Activated T-cell treated with anti-CD3 and anti-CD28 coated beads, Interleukin-2, amount 50 U/mL, for 24 hours (primary cell): ENCODE data around the gene GMNN.

ENCODE experiments used
- DNase-seq: peaks from one replicate; pipeline ENCODE4 v3.0.0-alpha.2; 2020
- H3K27ac Mint-ChIP-seq: 2 replicates; pipeline ENCODE4 v1.8.0; 2020; ENCODE audit warnings: mild to moderate bottlenecking, mixed read lengths
- H3K27me3 Mint-ChIP-seq: 2 replicates; pipeline ENCODE4 v1.8.0; 2020; ENCODE audit warnings: mixed read lengths
- H3K36me3 Mint-ChIP-seq: 2 replicates; pipeline ENCODE4 v1.8.0; 2020; ENCODE audit warnings: low read depth, mixed read lengths
- H3K4me1 Mint-ChIP-seq: 2 replicates; pipeline ENCODE4 v1.8.0; 2020; ENCODE audit warnings: low read depth, mixed read lengths
- H3K4me3 Mint-ChIP-seq: 2 replicates; pipeline ENCODE4 v1.8.0; 2020; ENCODE audit warnings: mild to moderate bottlenecking, moderate library complexity, mixed read lengths
- H3K9me3 Mint-ChIP-seq: 2 replicates; pipeline ENCODE4 v1.8.0; 2020; ENCODE audit warnings: mixed read lengths

Gene GMNN

DNA sequence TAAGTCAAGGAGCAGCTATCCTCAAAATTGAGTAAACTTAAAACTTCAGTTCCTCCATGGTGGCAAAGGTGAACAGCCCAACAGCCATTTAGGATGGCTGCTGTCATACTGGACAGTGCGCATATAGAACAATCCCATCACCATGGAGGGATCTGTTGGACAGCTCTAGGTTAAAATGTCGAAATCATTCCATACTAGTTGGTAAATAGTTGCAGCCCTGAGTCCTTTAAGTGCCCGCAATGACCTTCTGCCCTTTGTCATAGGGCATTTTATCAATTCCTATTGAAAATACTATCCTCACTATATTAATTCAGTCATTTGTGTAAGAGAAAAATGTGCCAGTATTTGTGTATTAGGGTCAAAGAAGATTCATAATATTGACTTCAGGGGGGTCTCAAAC, 32.8 kb downstream of the GMNN start:
- peak overlapping the region; percentile 52 for H3K27ac Mint-ChIP-seq
- no peak overlapping the region for H3K4me3 Mint-ChIP-seq
- H3K9me3 Mint-ChIP-seq = no peaks in the 10 kb centered on the region
- H3K4me1 Mint-ChIP-seq = peaks cover 3% of the 10 kb centered on the region
- H3K36me3 Mint-ChIP-seq = peaks cover 66% of the 10 kb centered on the region
- DNase-seq = no peak
- H3K27me3 Mint-ChIP-seq = no peaks in the 10 kb centered on the region

DNA sequence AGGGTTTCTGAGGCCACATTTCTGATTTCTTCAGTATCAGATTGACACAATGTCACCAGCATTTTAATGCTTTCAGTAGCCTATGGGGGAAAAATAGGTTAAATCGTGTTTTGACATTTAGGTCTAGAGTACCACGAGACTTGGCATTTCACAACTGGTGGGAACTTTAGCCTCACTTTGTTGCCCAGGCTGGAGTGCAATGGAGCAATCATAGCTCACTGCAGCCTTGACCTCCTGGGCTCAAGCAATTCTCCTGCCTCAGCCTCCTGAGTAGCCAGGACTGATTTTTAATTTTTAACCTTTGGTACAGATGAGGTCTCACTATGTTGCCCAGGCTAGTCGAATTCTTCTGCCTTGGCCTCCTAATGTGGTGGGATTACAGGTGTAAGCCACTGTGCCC, 35.0 kb downstream of the GMNN start:
- Mint-ChIP-seq H3K36me3 (peaks cover 53% of the 10 kb centered on the region), H3K4me3 (no peak overlapping the region), H3K27ac (peak overlapping the region; percentile 42), H3K9me3 (no peaks in the 10 kb centered on the region), H3K4me1 (no peaks in the 10 kb centered on the region), H3K27me3 (no peaks in the 10 kb centered on the region)
- no peak for DNase-seq

DNA sequence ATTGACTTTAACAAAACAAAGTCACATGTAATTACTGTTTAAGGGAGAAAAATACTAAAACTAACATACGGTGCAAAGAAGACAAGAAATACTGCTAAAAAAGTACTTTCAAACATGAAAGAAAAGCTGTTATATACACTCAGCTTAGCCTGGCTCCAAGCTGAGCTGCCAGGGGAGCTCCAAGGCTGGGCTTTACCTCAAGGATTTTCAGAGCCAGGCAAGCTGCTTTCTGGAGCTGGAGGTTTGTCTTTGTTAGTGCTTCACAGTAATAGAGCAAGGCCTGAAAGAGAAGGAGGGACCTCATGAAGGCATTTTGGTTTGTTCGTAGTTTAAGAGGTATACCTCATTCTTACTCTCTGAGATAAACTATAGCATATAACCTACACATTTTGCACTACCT, 43.6 kb downstream of the GMNN start:
- Mint-ChIP-seq H3K9me3 (no peaks in the 10 kb centered on the region), H3K4me3 (no peak overlapping the region), H3K27ac (peak overlapping the region; percentile 59), H3K36me3 (peaks cover 39% of the 10 kb centered on the region), H3K4me1 (peaks cover 6% of the 10 kb centered on the region), H3K27me3 (no peaks in the 10 kb centered on the region)
- DNase-seq = no peak

DNA sequence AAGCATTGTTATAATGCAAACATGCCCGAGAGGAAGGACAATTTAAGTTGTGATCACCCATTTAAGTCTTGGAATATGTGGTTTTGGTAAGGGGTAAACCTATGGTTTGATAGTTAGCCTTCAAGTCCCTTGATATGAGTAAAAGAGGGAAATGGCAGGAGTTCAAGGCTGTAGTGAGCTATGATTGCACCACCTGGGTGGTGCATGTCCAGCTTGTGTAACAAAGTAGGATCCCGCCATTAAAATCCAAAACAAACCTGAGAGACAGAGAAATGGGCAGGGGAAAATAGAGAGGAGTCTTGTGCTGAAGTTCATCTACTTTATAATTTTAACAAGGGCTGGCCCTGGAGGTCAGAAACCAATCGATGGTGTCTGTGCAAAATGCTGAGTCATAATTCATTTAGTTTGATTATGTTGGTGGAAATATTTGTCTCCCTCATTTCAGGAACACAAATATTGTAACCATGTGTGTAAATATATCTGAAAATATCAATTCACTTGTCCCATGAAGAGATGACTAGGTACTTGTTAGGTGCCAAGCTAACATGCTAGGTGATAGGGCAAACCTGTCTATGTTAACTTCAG, 47.2 kb downstream of the GMNN start:
- peak overlapping the region; percentile 90 for H3K27ac Mint-ChIP-seq
- peaks cover 14% of the 10 kb centered on the region for H3K4me1 Mint-ChIP-seq
- H3K9me3 Mint-ChIP-seq = no peaks in the 10 kb centered on the region
- H3K36me3 Mint-ChIP-seq = peaks cover 68% of the 10 kb centered on the region
- DNase-seq = no peak
- H3K4me3 Mint-ChIP-seq = no peak overlapping the region
- H3K27me3 Mint-ChIP-seq = no peaks in the 10 kb centered on the region

DNA sequence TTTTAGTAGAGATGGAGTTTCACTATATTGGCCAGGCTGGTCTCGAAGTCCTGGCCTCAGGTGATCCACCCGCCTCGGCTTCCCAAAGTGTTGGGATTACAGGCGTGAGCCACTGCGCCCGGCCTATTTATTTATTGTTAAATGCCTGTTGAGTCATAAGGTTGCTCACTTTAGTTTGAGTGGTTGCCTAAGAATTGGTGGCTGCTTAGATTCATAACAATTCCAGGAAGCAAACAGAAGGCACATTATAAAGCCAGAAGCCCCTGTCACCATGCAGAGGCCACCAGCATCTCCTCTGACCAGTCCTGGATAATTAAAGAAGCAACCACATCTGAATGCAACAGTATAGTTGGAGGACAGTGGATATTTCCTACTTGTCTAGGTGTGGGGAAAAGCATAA, 48.0 kb downstream of the GMNN start:
- no peaks in the 10 kb centered on the region for H3K9me3 Mint-ChIP-seq
- peaks cover 72% of the 10 kb centered on the region for H3K36me3 Mint-ChIP-seq
- H3K4me3 Mint-ChIP-seq = no peak overlapping the region
- H3K27ac Mint-ChIP-seq = peak overlapping the region; percentile 76
- no peaks in the 10 kb centered on the region for H3K27me3 Mint-ChIP-seq
- no peak for DNase-seq
- peaks cover 15% of the 10 kb centered on the region for H3K4me1 Mint-ChIP-seq

DNA sequence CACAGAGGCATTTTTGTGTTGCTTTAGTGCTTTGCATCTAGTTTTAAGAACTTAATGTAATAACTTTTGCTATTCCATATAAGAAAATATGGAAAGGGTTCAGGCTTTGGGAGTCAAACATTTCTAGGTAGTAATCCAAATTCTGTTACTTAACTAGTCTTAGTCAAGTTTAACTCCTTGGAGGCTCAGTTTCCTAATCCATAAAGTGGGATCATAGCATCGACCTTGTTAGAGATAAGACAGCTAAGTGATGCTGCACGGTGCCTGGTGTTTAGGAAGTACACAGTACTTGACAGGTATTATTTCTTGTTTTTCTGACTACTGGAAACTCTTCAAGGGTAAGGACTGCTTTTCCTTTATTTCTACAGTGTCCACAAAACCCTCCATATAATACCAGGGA, 48.4 kb downstream of the GMNN start:
- H3K4me3 Mint-ChIP-seq = no peak overlapping the region
- H3K27me3 Mint-ChIP-seq = no peaks in the 10 kb centered on the region
- no peaks in the 10 kb centered on the region for H3K9me3 Mint-ChIP-seq
- peaks cover 19% of the 10 kb centered on the region for H3K4me1 Mint-ChIP-seq
- no peak for DNase-seq
- peak overlapping the region; percentile 76 for H3K27ac Mint-ChIP-seq
- H3K36me3 Mint-ChIP-seq = peaks cover 72% of the 10 kb centered on the region

DNA sequence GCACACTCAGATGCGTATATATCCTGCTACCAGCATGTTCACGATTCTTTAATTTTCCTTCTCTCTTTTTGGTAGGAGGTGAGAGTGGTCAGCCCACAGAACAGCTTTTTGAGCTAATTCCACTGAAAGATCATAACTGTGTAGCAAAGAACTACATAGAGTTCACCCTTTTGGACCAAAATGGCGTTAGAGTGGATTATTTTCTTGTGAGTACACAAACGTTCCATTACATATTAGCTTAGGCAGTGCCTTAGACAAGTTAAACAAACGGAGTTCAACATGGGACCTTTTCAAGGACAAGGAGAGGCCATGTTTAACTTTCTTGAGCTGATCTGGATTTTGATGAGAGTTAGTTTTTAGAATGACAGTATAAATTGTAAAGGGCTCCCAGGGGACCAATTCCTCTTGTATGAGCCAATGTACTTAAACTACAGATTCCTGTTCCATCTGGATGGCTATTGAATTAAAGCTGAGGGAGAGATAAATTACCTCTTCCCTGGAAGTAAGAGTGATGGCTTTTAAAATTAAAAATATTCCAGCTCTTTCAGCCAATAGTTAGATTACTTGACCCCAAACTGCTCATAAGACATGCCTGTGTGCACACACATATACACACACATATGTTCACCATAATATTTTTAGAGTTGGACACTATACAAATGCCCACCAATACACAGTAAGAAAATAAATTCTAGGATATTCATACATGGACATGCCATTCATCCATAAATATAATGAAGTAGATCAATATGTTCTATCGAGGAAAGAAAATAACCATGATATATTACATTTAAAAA, 49.6 kb downstream of the GMNN start:
- DNase-seq = no peak
- H3K36me3 Mint-ChIP-seq = peaks cover 69% of the 10 kb centered on the region
- H3K9me3 Mint-ChIP-seq = no peaks in the 10 kb centered on the region
- H3K27ac Mint-ChIP-seq = peak overlapping the region; percentile 79
- peaks cover 19% of the 10 kb centered on the region for H3K4me1 Mint-ChIP-seq
- no peak overlapping the region for H3K4me3 Mint-ChIP-seq
- no peaks in the 10 kb centered on the region for H3K27me3 Mint-ChIP-seq

DNA sequence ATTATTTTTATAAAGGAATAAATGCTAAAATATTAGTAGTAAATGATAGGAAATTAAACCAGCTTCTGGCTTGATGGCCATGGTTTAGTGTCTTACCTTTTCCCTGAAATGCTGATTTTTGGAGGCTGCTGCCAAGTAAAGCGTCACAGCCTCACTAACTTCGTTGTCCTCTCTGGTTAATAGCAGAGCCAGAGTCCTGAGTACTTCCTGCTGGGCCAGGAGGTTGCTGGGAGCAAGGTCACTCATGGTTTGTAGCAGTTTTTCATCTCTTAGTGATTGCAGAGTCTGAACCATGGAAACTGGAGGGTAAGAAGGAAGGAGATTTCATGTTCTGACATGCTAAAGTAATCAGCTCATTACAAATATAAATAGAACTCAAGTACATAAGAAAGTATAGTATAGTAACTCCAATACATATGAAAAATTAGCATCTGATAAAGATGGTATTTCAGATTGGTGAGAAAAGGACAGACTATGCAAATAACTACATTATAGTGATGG, 50.4 kb downstream of the GMNN start:
- Mint-ChIP-seq H3K9me3 (no peaks in the 10 kb centered on the region), H3K27me3 (no peaks in the 10 kb centered on the region), H3K36me3 (peaks cover 76% of the 10 kb centered on the region), H3K4me3 (no peak overlapping the region), H3K4me1 (peaks cover 19% of the 10 kb centered on the region), H3K27ac (peak overlapping the region; percentile 72)
- DNase-seq = no peak

DNA sequence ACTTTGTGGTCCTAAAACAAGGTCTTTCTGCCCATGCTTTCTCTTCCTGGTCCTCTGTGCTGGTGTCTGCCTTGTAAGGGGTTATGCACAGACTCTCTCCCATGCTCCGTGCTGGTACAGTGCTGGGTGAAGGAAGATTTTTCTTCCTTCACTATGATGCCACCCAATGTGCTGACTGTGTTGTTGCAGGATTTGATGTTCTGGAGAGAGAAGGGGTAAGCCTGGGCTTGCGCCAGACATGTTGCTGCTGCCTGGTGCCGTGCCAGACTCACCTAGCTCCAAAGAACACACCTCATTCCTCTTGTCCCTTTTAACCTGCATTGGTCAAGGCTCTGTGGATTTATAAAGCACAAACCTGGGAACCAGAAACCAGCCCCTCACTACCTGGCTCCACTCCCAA, 52.4 kb downstream of the GMNN start:
- no peaks in the 10 kb centered on the region for H3K9me3 Mint-ChIP-seq
- no peaks in the 10 kb centered on the region for H3K27me3 Mint-ChIP-seq
- H3K4me3 Mint-ChIP-seq = no peak overlapping the region
- peak overlapping the region; percentile 77 for H3K27ac Mint-ChIP-seq
- peaks cover 28% of the 10 kb centered on the region for H3K4me1 Mint-ChIP-seq
- DNase-seq = no peak
- peaks cover 81% of the 10 kb centered on the region for H3K36me3 Mint-ChIP-seq

DNA sequence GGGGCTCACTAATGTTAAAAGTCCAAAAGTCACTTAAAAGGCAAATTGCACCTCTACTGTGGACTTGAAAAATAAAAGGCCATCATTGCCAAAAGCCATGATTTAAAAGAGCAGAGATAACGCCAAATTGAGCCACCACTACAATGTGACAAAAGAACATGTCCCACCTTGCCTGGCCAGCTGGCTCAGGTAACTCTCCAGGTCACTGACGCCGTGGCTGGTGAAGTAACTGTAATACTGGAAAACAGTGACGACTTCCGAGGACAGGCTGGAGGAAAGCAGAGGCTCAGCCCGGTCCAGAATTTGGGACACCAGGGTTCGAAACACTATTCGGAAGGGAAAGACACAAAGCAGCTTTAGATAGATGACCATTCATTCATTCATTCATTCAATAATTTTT, 53.2 kb downstream of the GMNN start:
- Mint-ChIP-seq H3K4me1 (peaks cover 33% of the 10 kb centered on the region), H3K9me3 (no peaks in the 10 kb centered on the region), H3K27ac (peak overlapping the region; percentile 77), H3K27me3 (no peaks in the 10 kb centered on the region), H3K4me3 (no peak overlapping the region), H3K36me3 (peaks cover 84% of the 10 kb centered on the region)
- no peak for DNase-seq

DNA sequence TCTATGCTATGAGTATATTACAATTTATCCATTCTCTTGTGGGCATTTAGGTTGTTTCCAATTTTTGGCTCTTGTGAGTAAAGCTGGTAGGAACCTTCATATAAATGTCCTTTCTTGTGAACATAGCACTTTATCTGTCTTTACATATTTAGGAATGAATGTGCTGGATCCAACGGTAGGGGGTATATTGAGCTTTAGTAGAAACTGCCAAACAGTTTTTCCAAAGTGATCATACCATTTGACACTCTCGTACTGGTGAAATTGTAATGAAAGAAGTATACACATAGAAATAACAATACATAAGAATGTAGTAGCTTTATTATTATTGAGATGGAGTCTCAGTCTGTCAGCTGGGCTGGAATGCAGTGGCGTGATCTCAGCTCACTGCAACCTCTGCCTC, 54.9 kb downstream of the GMNN start:
- Mint-ChIP-seq H3K27me3 (no peaks in the 10 kb centered on the region), H3K4me3 (no peak overlapping the region), H3K4me1 (peaks cover 40% of the 10 kb centered on the region), H3K36me3 (peaks cover 84% of the 10 kb centered on the region), H3K27ac (peak overlapping the region; percentile 81), H3K9me3 (no peaks in the 10 kb centered on the region)
- no peak for DNase-seq

DNA sequence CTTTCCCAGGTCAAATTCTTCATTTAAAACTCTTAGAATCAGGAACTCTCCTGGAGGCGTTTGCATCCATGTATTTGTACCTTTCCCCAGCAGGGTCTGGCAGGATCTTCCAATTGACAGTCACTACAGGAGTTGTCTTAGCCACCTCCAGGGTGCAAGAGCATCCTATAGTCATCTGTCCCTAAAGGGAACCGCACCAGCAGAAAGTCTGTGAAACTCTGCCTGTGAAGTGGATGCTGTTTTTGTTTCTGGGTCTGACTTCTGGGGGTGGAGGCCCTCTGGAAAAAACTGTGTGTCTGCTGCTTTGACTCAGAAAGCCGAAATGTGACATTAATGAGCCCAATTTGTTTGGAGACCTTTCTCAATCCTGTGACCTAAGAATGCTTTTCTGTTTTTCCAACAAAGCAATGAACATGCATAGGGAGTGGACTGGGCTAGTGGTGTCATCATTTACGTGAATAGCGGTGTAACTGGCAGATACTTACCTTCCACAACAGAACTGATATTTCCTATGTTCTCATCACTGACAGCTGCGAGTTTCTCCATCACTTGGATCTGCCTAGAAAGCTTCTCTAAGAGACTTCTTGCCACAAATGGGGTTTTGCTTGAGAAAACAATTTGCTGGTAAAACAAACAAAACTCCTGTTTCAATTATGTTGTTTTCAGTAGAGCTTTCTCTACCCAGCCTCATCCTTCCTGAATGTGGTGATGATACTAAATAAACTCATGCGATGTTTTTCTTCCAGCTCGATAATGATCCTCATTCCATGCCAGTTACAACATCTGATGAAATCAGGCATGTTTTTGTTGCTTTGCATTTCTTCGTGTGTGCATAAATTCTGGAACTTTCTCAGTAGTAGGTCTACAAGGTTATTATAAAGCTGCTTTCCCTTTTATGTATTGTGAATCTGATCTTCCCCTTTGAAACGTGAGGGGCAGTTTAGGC, 57.3 kb downstream of the GMNN start:
- H3K36me3 Mint-ChIP-seq = peaks cover 82% of the 10 kb centered on the region
- peak overlapping the region; percentile 89 for H3K27ac Mint-ChIP-seq
- peaks cover 57% of the 10 kb centered on the region for H3K4me1 Mint-ChIP-seq
- no peak overlapping the region for H3K4me3 Mint-ChIP-seq
- H3K9me3 Mint-ChIP-seq = no peaks in the 10 kb centered on the region
- no peak for DNase-seq
- H3K27me3 Mint-ChIP-seq = no peaks in the 10 kb centered on the region

DNA sequence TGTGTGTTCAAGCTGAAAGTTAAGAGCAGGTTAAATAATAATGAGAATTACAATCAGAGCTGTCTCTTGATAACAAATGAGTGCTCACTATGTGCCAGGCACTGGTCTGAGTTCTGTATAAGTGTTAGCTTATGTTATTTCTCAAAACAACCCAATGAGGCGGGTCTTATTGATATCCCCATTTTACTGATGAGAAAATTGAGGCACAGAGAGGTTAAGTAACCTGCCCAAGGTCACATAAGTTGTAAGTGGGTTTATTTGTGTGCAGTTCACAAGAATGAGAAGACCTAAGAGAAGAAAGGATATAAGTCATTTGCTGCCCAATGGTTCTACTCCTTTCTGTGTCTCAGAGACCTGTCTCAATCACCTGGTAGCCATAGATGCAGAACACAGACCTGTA, 58.1 kb downstream of the GMNN start:
- Mint-ChIP-seq H3K4me1 (peaks cover 57% of the 10 kb centered on the region), H3K36me3 (peaks cover 79% of the 10 kb centered on the region), H3K9me3 (no peaks in the 10 kb centered on the region), H3K27me3 (no peaks in the 10 kb centered on the region), H3K27ac (peak overlapping the region; percentile 89), H3K4me3 (no peak overlapping the region)
- DNase-seq = no peak

DNA sequence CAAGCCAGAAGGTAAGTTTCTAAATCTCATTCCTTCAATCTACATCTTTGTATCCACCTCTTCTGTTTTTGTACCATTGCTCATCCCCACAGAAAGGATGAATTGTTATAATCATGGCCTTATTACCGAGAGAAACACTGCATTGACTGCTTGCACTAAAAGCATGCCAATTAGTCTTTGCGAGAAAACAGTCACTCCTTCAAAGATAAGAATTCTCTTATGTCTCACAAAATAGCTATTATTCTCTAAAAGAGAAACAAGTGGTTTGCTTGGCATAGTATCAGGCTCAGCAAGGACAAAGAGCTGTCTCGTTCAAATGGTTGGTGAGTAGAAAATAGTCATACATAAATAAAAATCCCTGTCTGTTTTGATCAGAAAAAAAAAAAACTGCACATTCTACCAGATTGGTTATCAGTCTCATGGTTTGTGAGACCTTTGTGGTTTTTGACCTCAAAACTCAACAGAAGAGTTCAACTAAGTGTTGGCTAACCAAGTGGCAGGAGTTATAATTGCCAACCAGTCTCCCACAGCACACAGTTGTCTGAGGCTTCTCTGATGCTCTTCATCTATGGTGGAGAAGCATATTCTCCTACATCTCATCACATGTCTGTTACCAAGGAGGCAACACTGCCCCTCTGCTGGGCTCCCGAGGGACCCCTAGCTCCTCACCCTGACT, 59.1 kb downstream of the GMNN start:
- Mint-ChIP-seq H3K27ac (peak overlapping the region; percentile 84), H3K4me1 (peaks cover 60% of the 10 kb centered on the region), H3K27me3 (no peaks in the 10 kb centered on the region), H3K36me3 (peaks cover 79% of the 10 kb centered on the region), H3K4me3 (no peak overlapping the region), H3K9me3 (no peaks in the 10 kb centered on the region)
- no peak for DNase-seq
